ENCODE measurements around the gene CERK. TPM values are rescaled to one million over a fixed set of nuclear protein-coding genes. Genes with fewer than 3 reads are reported as not detected.

The CERK gene
- polyA plus RNA-seq, 1 donor from 2014 or later = 57.4 TPM

GRCh38 chr22:46641811-46642266 lies 96.2 kb downstream of the CERK start:
- Histone ChIP-seq H3K27me3 (ENCODE audit: insufficient read depth, low read depth, low read length) (no peaks in the 10 kb centered on the region), H2AFZ (ENCODE audit: low read depth, low read length) (no peak overlapping the region), H3K9me2 (ENCODE audit: insufficient read depth, low read length) (no peaks in the 10 kb centered on the region), H3K9ac (ENCODE audit: low read length) (no peak overlapping the region), H3F3A (ENCODE audit: insufficient read depth, low read length, poor library complexity, severe bottlenecking) (no peaks in the 10 kb centered on the region), H3K4me3 (ENCODE audit: low read length) (no peak overlapping the region), H3K79me2 (replicated peaks; ENCODE audit: insufficient read depth, low read length) (no peaks in the 10 kb centered on the region), H3K27ac (ENCODE audit: low read length) (no peak overlapping the region), H3K36me3 (ENCODE audit: insufficient read depth, low read length) (no peaks in the 10 kb centered on the region), H3K9me3 (ENCODE audit: low read length) (no peaks in the 10 kb centered on the region), H4K20me1 (ENCODE audit: insufficient read depth) (no peaks in the 10 kb centered on the region), H3K4me2 (ENCODE audit: low read length) (no peak overlapping the region)
- no peak for TF ChIP-seq SMC3 (conservative IDR thresholded peaks at IDR 0.05; ENCODE audit: poor library complexity)
- TF ChIP-seq MXI1 (conservative IDR thresholded peaks at IDR 0.05; ENCODE audit: poor library complexity, severe bottlenecking) = no peak
- TF ChIP-seq TAF1 (IDR thresholded peaks at IDR 0.05; ENCODE audit: low read depth) = no peak
- no peak for TF ChIP-seq POLR2AphosphoS5 (IDR thresholded peaks at IDR 0.05)
- no peak for TF ChIP-seq CTCF (IDR thresholded peaks at IDR 0.05; ENCODE audit: poor library complexity, severe bottlenecking)
- TF ChIP-seq REST (IDR thresholded peaks at IDR 0.05; ENCODE audit: borderline replicate concordance) = no peak
- no peak for TF ChIP-seq EP300 (conservative IDR thresholded peaks at IDR 0.05; ENCODE audit: poor library complexity, severe bottlenecking)

GRCh38 chr22:46640293-46641055 lies 97.6 kb downstream of the CERK start:
- H3K27ac ChIP-seq (ENCODE audit: low read length) = no peak overlapping the region

More at GRCh38 chr22:46640293-46641055, 97.6 kb downstream of the CERK start:
- TF ChIP-seq RAD21 (conservative IDR thresholded peaks at IDR 0.05) (no peak), EP300 (conservative IDR thresholded peaks at IDR 0.05; ENCODE audit: poor library complexity, severe bottlenecking) (no peak), TAF1 (IDR thresholded peaks at IDR 0.05; ENCODE audit: low read depth) (no peak), SMC3 (conservative IDR thresholded peaks at IDR 0.05; ENCODE audit: poor library complexity) (no peak), REST (IDR thresholded peaks at IDR 0.05; ENCODE audit: borderline replicate concordance) (no peak), MXI1 (conservative IDR thresholded peaks at IDR 0.05; ENCODE audit: poor library complexity, severe bottlenecking) (no peak), EZH2 (IDR thresholded peaks at IDR 0.05; ENCODE audit: borderline replicate concordance, insufficient read depth, low read length, poor library complexity, severe bottlenecking) (no peak), POLR2AphosphoS5 (IDR thresholded peaks at IDR 0.05) (no peak), CTCF (IDR thresholded peaks at IDR 0.05; ENCODE audit: poor library complexity, severe bottlenecking) (no peak)
- Histone ChIP-seq H4K20me1 (ENCODE audit: insufficient read depth) (no peaks in the 10 kb centered on the region), H3K79me2 (replicated peaks; ENCODE audit: insufficient read depth, low read length) (no peaks in the 10 kb centered on the region), H2AFZ (ENCODE audit: low read depth, low read length) (no peak overlapping the region), H3K4me3 (ENCODE audit: low read length) (no peak overlapping the region), H3F3A (ENCODE audit: insufficient read depth, low read length, poor library complexity, severe bottlenecking) (no peaks in the 10 kb centered on the region), H3K27me3 (ENCODE audit: insufficient read depth, low read depth, low read length) (no peaks in the 10 kb centered on the region), H3K9me3 (ENCODE audit: low read length) (no peaks in the 10 kb centered on the region), H3K4me2 (ENCODE audit: low read length) (no peak overlapping the region), H3K36me3 (ENCODE audit: insufficient read depth, low read length) (no peaks in the 10 kb centered on the region), H3K9ac (ENCODE audit: low read length) (no peak overlapping the region), H3K9me2 (ENCODE audit: insufficient read depth, low read length) (no peaks in the 10 kb centered on the region)
